ENCODE data around the gene AADACL3. TPM values are rescaled to one million over a fixed set of nuclear protein-coding genes. Genes with fewer than 3 reads are reported as not detected.

The AADACL3 gene
- total RNA-seq, 1 donor from 2014 or later = not detected

DNA sequence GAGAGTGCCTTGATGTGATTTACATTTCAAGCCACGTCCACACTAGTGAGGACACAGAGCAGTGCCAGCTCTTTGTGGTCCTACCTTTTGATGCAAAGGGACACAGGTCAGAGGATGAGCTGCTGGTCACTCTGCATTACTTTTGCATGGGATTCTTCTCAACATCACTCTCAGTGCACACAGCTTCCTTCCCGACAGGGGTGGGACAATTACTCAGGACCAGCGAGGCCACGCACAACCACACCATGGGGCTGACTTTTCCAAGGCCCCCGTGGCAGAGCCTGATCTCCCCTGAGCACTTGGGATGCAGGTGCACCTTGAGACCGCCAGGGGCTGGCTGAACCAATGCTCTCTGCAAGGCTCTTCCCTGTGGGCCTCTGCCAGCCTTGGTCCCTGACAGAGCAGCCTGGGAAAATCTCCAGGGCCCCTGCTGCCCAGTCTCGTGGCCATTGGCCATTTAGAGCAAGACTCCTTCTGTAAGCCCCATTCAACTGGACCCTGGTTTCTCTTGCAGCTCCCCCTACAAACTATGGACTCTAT is 44.4 kb downstream of the AADACL3 start:
- TF ChIP-seq, protein P1, sequence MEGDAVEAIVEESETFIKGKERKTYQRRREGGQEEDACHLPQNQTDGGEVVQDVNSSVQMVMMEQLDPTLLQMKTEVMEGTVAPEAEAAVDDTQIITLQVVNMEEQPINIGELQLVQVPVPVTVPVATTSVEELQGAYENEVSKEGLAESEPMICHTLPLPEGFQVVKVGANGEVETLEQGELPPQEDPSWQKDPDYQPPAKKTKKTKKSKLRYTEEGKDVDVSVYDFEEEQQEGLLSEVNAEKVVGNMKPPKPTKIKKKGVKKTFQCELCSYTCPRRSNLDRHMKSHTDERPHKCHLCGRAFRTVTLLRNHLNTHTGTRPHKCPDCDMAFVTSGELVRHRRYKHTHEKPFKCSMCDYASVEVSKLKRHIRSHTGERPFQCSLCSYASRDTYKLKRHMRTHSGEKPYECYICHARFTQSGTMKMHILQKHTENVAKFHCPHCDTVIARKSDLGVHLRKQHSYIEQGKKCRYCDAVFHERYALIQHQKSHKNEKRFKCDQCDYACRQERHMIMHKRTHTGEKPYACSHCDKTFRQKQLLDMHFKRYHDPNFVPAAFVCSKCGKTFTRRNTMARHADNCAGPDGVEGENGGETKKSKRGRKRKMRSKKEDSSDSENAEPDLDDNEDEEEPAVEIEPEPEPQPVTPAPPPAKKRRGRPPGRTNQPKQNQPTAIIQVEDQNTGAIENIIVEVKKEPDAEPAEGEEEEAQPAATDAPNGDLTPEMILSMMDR (IDR thresholded peaks at IDR 0.05; ENCODE audit: unreplicated experiment) = no peak
- no peak overlapping the region for H3K27ac Mint-ChIP-seq
- no peak for DNase-seq (ENCODE audit: low spot score in 2 of 2, unreplicated experiment in 2 of 2)
- H3K4me3 Mint-ChIP-seq = no peak overlapping the region
- no peaks in the 10 kb centered on the region for H3K36me3 Mint-ChIP-seq
- H3K27me3 Mint-ChIP-seq (ENCODE audit: low read depth) = peaks cover 25% of the 10 kb centered on the region
- no peaks in the 10 kb centered on the region for H3K9me3 Mint-ChIP-seq
- H3K4me1 Mint-ChIP-seq = peaks cover 18% of the 10 kb centered on the region

DNA sequence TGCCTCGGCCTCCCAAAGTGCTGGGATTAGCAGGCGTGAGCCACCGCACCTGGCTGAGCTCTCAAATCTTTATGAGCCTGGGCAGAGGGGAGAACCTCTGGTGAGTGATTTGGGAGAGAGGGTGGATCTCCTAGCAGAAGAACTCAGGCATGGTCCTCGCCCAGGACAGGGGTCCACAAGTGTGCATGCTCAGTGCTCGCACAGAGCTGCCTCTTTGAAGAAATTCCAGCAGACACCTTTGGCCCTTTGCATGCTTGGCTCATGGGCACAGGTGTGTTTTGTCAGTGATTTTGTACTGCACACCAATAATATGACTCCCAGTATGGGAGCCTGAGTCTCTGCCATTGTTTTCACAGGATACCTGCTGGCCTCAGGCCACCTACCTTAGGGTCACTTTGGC is 45.9 kb downstream of the AADACL3 start:
- Mint-ChIP-seq H3K27me3 (ENCODE audit: low read depth) (peaks cover 20% of the 10 kb centered on the region), H3K27ac (no peak overlapping the region), H3K36me3 (no peaks in the 10 kb centered on the region), H3K4me1 (peaks cover 18% of the 10 kb centered on the region), H3K4me3 (no peak overlapping the region), H3K9me3 (peaks cover 2% of the 10 kb centered on the region)
- DNase-seq (ENCODE audit: low spot score in 2 of 2, unreplicated experiment in 2 of 2) = no peak
- TF ChIP-seq, protein P1 (IDR thresholded peaks at IDR 0.05; ENCODE audit: unreplicated experiment) = no peak

DNA sequence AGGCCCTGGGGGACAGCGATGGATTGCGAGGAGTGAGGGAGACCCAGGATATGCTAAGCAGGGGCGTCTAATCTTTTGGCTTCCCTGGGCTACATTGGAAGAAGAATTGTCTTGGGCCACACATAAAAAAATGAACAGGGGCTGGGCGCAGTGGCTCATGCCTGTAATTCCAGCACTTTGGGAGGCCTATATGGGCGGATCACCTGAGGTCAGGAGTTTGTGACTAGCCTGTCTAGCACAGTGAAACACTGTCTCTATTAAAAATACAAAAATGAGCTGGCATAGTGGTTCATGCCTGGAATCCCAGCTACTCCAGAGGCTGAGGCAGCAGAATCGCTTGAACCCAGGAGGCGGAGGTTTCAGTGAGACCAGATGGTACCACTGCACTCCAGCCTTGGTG is 46.9 kb downstream of the AADACL3 start:
- DNase-seq (ENCODE audit: low spot score in 2 of 2, unreplicated experiment in 2 of 2) = no peak
- H3K4me3 Mint-ChIP-seq = no peak overlapping the region
- peaks cover 21% of the 10 kb centered on the region for H3K27me3 Mint-ChIP-seq (ENCODE audit: low read depth)
- H3K36me3 Mint-ChIP-seq = no peaks in the 10 kb centered on the region
- TF ChIP-seq, protein P1 (IDR thresholded peaks at IDR 0.05; ENCODE audit: unreplicated experiment) = no peak
- H3K4me1 Mint-ChIP-seq = peaks cover 18% of the 10 kb centered on the region
- H3K27ac Mint-ChIP-seq = no peak overlapping the region
- H3K9me3 Mint-ChIP-seq = peaks cover 11% of the 10 kb centered on the region

DNA sequence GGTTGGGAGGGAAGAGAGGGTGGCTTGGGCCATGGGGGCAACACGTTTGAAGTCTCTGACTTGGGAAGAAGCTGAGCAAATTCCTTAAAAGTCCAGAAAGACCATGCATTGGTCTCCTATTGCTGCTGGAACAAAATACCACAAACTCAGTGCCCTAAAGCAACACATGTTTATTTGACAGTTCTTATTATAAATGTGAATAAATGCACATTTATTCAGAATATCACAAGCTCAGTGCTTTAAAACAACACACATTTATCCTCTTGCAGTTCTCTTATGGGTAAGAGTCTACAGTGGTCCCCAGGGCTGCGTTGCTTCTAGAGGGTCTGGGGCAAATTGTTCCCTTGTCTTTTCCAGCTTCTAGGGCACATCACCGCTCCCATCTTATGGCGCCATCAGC is 47.6 kb downstream of the AADACL3 start:
- Mint-ChIP-seq H3K27me3 (ENCODE audit: low read depth) (peaks cover 19% of the 10 kb centered on the region), H3K27ac (no peak overlapping the region), H3K9me3 (peaks cover 12% of the 10 kb centered on the region), H3K36me3 (no peaks in the 10 kb centered on the region), H3K4me3 (no peak overlapping the region), H3K4me1 (peaks cover 18% of the 10 kb centered on the region)
- DNase-seq (ENCODE audit: low spot score in 2 of 2, unreplicated experiment in 2 of 2) = no peak
- TF ChIP-seq, protein P1 (IDR thresholded peaks at IDR 0.05; ENCODE audit: unreplicated experiment) = no peak

DNA sequence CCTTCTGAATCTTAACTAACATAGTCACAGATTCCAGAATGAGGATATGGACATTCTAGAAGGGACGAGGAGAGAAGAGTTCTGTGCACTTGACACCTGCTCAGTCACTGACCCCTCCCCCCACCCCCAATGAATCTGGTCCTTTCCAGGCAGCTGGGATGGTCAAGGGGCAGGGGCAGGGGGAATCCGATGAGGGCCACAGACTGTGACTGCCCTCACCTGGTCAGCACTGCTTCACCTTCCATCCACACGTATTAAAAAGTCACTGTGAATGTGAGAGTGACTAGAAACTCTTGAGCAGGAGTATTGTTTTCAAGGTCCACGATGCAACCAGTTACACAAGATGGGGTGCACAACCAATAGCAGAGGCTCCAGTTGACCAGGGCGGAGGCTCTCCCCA is 48.1 kb downstream of the AADACL3 start:
- TF ChIP-seq, protein P1 (IDR thresholded peaks at IDR 0.05; ENCODE audit: unreplicated experiment) = no peak
- Mint-ChIP-seq H3K27me3 (ENCODE audit: low read depth) (peaks cover 19% of the 10 kb centered on the region), H3K4me3 (no peak overlapping the region), H3K4me1 (peaks cover 18% of the 10 kb centered on the region), H3K36me3 (no peaks in the 10 kb centered on the region), H3K27ac (no peak overlapping the region), H3K9me3 (peaks cover 12% of the 10 kb centered on the region)
- DNase-seq (ENCODE audit: low spot score in 2 of 2, unreplicated experiment in 2 of 2) = no peak

DNA sequence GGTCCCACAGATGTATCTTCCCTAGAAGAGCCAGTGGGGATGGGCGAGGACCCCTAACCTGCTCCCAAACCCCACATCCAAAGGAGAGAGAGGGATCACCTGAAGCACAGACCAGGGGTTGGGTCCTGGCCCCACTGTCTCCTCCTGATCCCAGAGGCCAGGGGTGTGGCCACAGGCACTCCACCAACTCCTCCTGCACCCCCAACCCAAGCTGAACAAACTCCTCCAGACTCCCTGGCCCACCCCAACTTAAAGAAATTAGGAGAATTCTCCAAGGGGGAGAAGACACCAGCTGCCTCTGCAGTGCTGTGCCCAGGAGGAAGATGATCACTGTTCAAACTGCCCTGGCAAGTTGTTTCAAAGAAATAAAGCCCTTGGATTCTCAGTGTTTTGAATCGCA is 53.1 kb downstream of the AADACL3 start:
- Mint-ChIP-seq H3K4me1 (no peaks in the 10 kb centered on the region), H3K27me3 (ENCODE audit: low read depth) (peaks cover 14% of the 10 kb centered on the region), H3K36me3 (no peaks in the 10 kb centered on the region), H3K9me3 (peaks cover 23% of the 10 kb centered on the region), H3K4me3 (no peak overlapping the region), H3K27ac (no peak overlapping the region)
- DNase-seq (ENCODE audit: low spot score in 2 of 2, unreplicated experiment in 2 of 2) = no peak
- TF ChIP-seq, protein P1 (IDR thresholded peaks at IDR 0.05; ENCODE audit: unreplicated experiment) = no peak
